Loucy (cell line): ENCODE measurements around the gene NOL4L.

Experiments
- H2AFZ ChIP-seq: fragments of 200-600 bp; sonication (generic); 2 replicates; pipeline ENCODE4 v1.6.0; 2016; ENCODE audit warnings: antibody characterized with exemption, mild to moderate bottlenecking, low read length, moderate library complexity
- H3F3A ChIP-seq: fragments of 200-600 bp; 2 replicates; pipeline ENCODE4 v1.6.0; 2016; ENCODE audit warnings: antibody characterized with exemption, low read depth, mild to moderate bottlenecking
- H3K27me3 ChIP-seq: fragments of 200-600 bp; sonication (generic); 2 replicates; pipeline ENCODE4 v1.6.1; 2014; ENCODE audit warnings: low read length, mild to moderate bottlenecking; ENCODE audit not compliant: insufficient read depth, poor library complexity, severe bottlenecking
- H3K36me3 ChIP-seq: fragments of 200-600 bp; sonication (generic); 2 replicates; pipeline ENCODE4 v1.6.1; 2016; ENCODE audit warnings: low read length; ENCODE audit not compliant: insufficient read depth
- H3K4me1 ChIP-seq: fragments of 200-600 bp; sonication (generic); 2 replicates; pipeline ENCODE4 v1.5.1; 2014; ENCODE audit warnings: low read length, mild to moderate bottlenecking; ENCODE audit not compliant: insufficient read depth, poor library complexity, severe bottlenecking
- H3K4me2 ChIP-seq: fragments of 200-600 bp; sonication (generic); 2 replicates; pipeline ENCODE4 v1.6.0; 2014; ENCODE audit warnings: antibody characterized with exemption, low read length, low read depth, mild to moderate bottlenecking; ENCODE audit not compliant: poor library complexity, severe bottlenecking
- H3K4me3 ChIP-seq: fragments of 200-600 bp; sonication (generic); 2 replicates; pipeline ENCODE4 v1.5.1; 2014; ENCODE audit warnings: low read length, mild to moderate bottlenecking, mixed read lengths; ENCODE audit not compliant: poor library complexity, severe bottlenecking
- H3K79me2 ChIP-seq: fragments of 200-600 bp; sonication (generic); 2 replicates; pipeline ENCODE4 v1.6.1; 2014; ENCODE audit warnings: low read length; ENCODE audit not compliant: insufficient read depth
- H3K9ac ChIP-seq: fragments of 200-600 bp; sonication (generic); 2 replicates; pipeline ENCODE4 v1.6.0; 2014; ENCODE audit warnings: mild to moderate bottlenecking, low read depth, low read length, moderate library complexity; ENCODE audit not compliant: poor library complexity, severe bottlenecking
- H3K9me2 ChIP-seq: fragments of 200-600 bp; sonication (generic); replicated peaks from 2 replicates; pipeline ENCODE4 v1.6.1; 2016; ENCODE audit warnings: low read depth, low read length, mixed read lengths
- H3K9me3 ChIP-seq: fragments of 200-600 bp; sonication (generic); 2 replicates; pipeline ENCODE4 v1.6.1; 2014; ENCODE audit warnings: mild to moderate bottlenecking, antibody characterized with exemption, low read length, low read depth; ENCODE audit not compliant: insufficient read depth
- H4K20me1 ChIP-seq: fragments of 200-600 bp; sonication (generic); 2 replicates; pipeline ENCODE4 v1.6.0; 2014; ENCODE audit warnings: antibody characterized with exemption, low read length, mild to moderate bottlenecking; ENCODE audit not compliant: insufficient read depth, poor library complexity, severe bottlenecking
- CTCF ChIP-seq: fragments of 200-600 bp; sonication (generic); conservative IDR thresholded peaks from 2 replicates; pipeline ENCODE4 v1.5.1; 2014; ENCODE audit warnings: mild to moderate bottlenecking, antibody characterized with exemption, low read length
- EZH2phosphoT487 ChIP-seq: fragments of 200-600 bp; IDR thresholded peaks from 2 replicates; pipeline ENCODE4 v1.6.1; 2018; ENCODE audit warnings: antibody characterized with exemption, mild to moderate bottlenecking, moderate library complexity, borderline replicate concordance

Gene NOL4L

GRCh38 chr20:32440069-32440757 lies 144.9 kb downstream of the NOL4L start:
- 0 out of 2 replicates have a peak, but pooled peaks cover 17% of the 10 kb centered on the region for H3F3A ChIP-seq
- H3K79me2 ChIP-seq: no peaks in the 10 kb centered on the region
- H3K9ac ChIP-seq: no peak overlapping the region
- H3K9me2 ChIP-seq: no peaks in the 10 kb centered on the region
- no peak overlapping the region for H3K4me3 ChIP-seq
- no peaks in the 10 kb centered on the region for H4K20me1 ChIP-seq
- no peak overlapping the region for H3K4me2 ChIP-seq
- TF ChIP-seq CTCF: no peak
- no peak for TF ChIP-seq EZH2phosphoT487
- peaks cover 74% of the 10 kb centered on the region; the same call in 1 of the 2 replicates for H3K36me3 ChIP-seq
- peaks cover 9% of the 10 kb centered on the region for H3K4me1 ChIP-seq
- H3K9me3 ChIP-seq: no peaks in the 10 kb centered on the region
- H2AFZ ChIP-seq: no peak overlapping the region
- H3K27me3 ChIP-seq: no peaks in the 10 kb centered on the region

- Histone ChIP-seq H3F3A (0 out of 2 replicates have a peak, but pooled peaks cover 17% of the 10 kb centered on the region), H3K9me3 (no peaks in the 10 kb centered on the region), H3K79me2 (no peaks in the 10 kb centered on the region), H3K27me3 (no peaks in the 10 kb centered on the region), H3K9me2 (no peaks in the 10 kb centered on the region), H3K36me3 (peaks cover 74% of the 10 kb centered on the region; the same call in 1 of the 2 replicates), H3K4me3 (no peak overlapping the region), H4K20me1 (no peaks in the 10 kb centered on the region), H3K4me1 (peaks cover 9% of the 10 kb centered on the region), H3K4me2 (no peak overlapping the region), H2AFZ (no peak overlapping the region), H3K9ac (no peak overlapping the region)
- TF ChIP-seq CTCF (peak; percentile 17), EZH2phosphoT487 (no peak)
These were observed 145.9 kb downstream of the NOL4L start for GRCh38 chr20:32439132-32439829.

GRCh38 chr20:32438331-32438858 lies 146.7 kb downstream of the NOL4L start:
- H3F3A ChIP-seq: 0 out of 2 replicates have a peak, but pooled peaks cover 17% of the 10 kb centered on the region
- H3K9me2 ChIP-seq: no peaks in the 10 kb centered on the region

More at GRCh38 chr20:32438331-32438858, 146.7 kb downstream of the NOL4L start:
- Histone ChIP-seq H4K20me1 (no peaks in the 10 kb centered on the region), H3K4me1 (peaks cover 9% of the 10 kb centered on the region), H3K4me2 (no peak overlapping the region), H3K4me3 (no peak overlapping the region), H2AFZ (no peak overlapping the region), H3K36me3 (peaks cover 77% of the 10 kb centered on the region), H3K9ac (no peak overlapping the region), H3K27me3 (no peaks in the 10 kb centered on the region), H3K79me2 (no peaks in the 10 kb centered on the region), H3K9me3 (no peaks in the 10 kb centered on the region)
- no peak for TF ChIP-seq EZH2phosphoT487
- TF ChIP-seq CTCF: no peak
